HG03045 (cell line): ENCODE data around the gene CAND2.

Experiments used
- ATAC-seq: cut with Tn5 transposase; IDR thresholded peaks from one replicate; pipeline ENCODE4 v1.9.1; 2021; ENCODE audit warnings: mild to moderate bottlenecking, moderate library complexity; ENCODE audit not compliant: unreplicated experiment

CAND2 gene

GRCh38 chr3:12796171-12797123, at the start of gene CAND2:
TSS of gene CAND2 (plus strand) at chr3:12796680. CDS start at chr3:12796721, 41 bp downstream.
- ATAC-seq, result no peak

GRCh38 chr3:12748477-12748876, 48.0 kb upstream of the CAND2 start:
- ATAC-seq, result no peak

- ATAC-seq, result no peak
Observed at GRCh38 chr3:12750223-12750622, 46.3 kb upstream of the CAND2 start.

- no peak for ATAC-seq
Observed at GRCh38 chr3:12750658-12751071, 45.8 kb upstream of the CAND2 start.

- no peak for ATAC-seq
Observed at GRCh38 chr3:12751571-12751970, 44.9 kb upstream of the CAND2 start.

- ATAC-seq, result no peak
Observed at GRCh38 chr3:12752102-12752501, 44.4 kb upstream of the CAND2 start.

GRCh38 chr3:12752809-12753208, 43.7 kb upstream of the CAND2 start:
- no peak for ATAC-seq

- no peak for ATAC-seq
Observed at GRCh38 chr3:12753275-12754028, 43.0 kb upstream of the CAND2 start.

GRCh38 chr3:12754313-12754712, 42.2 kb upstream of the CAND2 start:
- ATAC-seq, result no peak

- ATAC-seq, result no peak
Observed at GRCh38 chr3:12755754-12756153, 40.7 kb upstream of the CAND2 start.

GRCh38 chr3:12756175-12756574, 40.3 kb upstream of the CAND2 start:
- no peak for ATAC-seq

GRCh38 chr3:12756635-12757034, 39.8 kb upstream of the CAND2 start:
- no peak for ATAC-seq

- no peak for ATAC-seq
Observed at GRCh38 chr3:12758025-12758781, 38.3 kb upstream of the CAND2 start.

GRCh38 chr3:12759097-12759679, 37.3 kb upstream of the CAND2 start, which contains the start of gene TMEM40:
TSS of gene TMEM40 (minus strand) at chr3:12759259. CDS start at chr3:12749832, 9,427 bp downstream.
- ATAC-seq, result no peak

- ATAC-seq, result no peak
Observed at GRCh38 chr3:12759693-12760565, 36.6 kb upstream of the CAND2 start.

GRCh38 chr3:12764171-12764776, 32.2 kb upstream of the CAND2 start:
- ATAC-seq, result no peak

- ATAC-seq, result no peak
Observed at GRCh38 chr3:12766541-12766940, 29.9 kb upstream of the CAND2 start.

GRCh38 chr3:12768579-12769527, 27.6 kb upstream of the CAND2 start:
- no peak for ATAC-seq
